Activated naive CD8-positive, alpha-beta T cell treated with anti-CD3 and anti-CD28 coated beads, Interleukin-2, amount 10 ng/mL, durations not matched to agents 7 days and 5 days (primary cell): ENCODE results near the gene STIP1. TPM values are rescaled to one million over a fixed set of nuclear protein-coding genes. Genes with fewer than 3 reads are reported as not detected.

ENCODE experiments used
- ATAC-seq: fragments of 150-1000 bp; cut with Tn5 transposase; one replicate; pipeline ENCODE4 v1.10.0; 2021; ENCODE audit warnings: low read depth, moderate library complexity
- POLR2A ChIA-PET: fragments of 350-600 bp; sonication (Branson Sonifier 250); formaldehyde crosslinking; loops from one replicate; lab custom pipeline; 2021; ENCODE audit warnings: antibody characterized with exemption; lab: Charles Lee
- DNase-seq: peaks from one replicate; pipeline ENCODE4 v3.0.0; 2021
- H3K27ac Mint-ChIP-seq: one replicate; pipeline ENCODE4 v1.8.0; 2022; ENCODE audit warnings: mild to moderate bottlenecking, mixed read lengths
- H3K27me3 Mint-ChIP-seq: one replicate; pipeline ENCODE4 v1.8.0; 2022; ENCODE audit warnings: mild to moderate bottlenecking, moderate library complexity, mixed read lengths
- H3K36me3 Mint-ChIP-seq: one replicate; pipeline ENCODE4 v1.8.0; 2021; ENCODE audit warnings: mild to moderate bottlenecking, mixed read lengths
- H3K4me1 Mint-ChIP-seq: one replicate; pipeline ENCODE4 v1.8.0; 2021; ENCODE audit warnings: mixed read lengths
- H3K4me3 Mint-ChIP-seq: one replicate; pipeline ENCODE4 v1.8.0; 2022; ENCODE audit warnings: mild to moderate bottlenecking, moderate library complexity, mixed read lengths
- H3K9me3 Mint-ChIP-seq: one replicate; pipeline ENCODE4 v1.8.0; 2021; ENCODE audit warnings: mixed read lengths
- total RNA-seq, 2 experiments: library from RNA; stranded (reverse); gene quantifications; one replicate each; pipeline ENCODE4 v1.2.3, GENCODE V29; 2021

STIP1 gene
- total RNA-seq, 2 experiments from 2014 or later, result 218 to 219 TPM

DNA sequence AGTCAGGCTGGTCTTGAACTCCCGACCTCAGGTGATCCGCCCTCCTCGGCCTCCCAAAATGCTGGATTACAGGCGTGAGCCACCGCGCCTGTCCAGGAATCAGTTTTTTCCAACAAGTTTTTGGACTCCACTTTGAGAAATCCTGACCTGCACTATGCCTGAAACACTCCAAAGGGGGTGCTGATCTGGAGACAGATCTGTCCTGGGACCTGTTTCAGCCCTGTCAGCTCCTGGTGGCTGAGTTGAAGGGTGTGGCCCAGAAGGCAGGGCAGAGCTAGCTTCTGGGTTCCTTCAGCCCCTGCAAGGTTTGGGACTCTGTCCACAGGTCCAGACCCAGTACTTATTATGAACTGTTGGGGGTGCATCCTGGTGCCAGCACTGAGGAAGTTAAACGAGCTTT lies 45.6 kb downstream of the STIP1 start:
- peaks cover 6% of the 10 kb centered on the region for H3K36me3 Mint-ChIP-seq
- H3K9me3 Mint-ChIP-seq, result no peaks in the 10 kb centered on the region
- no peaks in the 10 kb centered on the region for H3K27me3 Mint-ChIP-seq
- peak overlapping the region; percentile 48 for H3K27ac Mint-ChIP-seq
- ATAC-seq (no peak), DNase-seq (no peak)
- peak overlapping the region; percentile 93 for H3K4me3 Mint-ChIP-seq
- H3K4me1 Mint-ChIP-seq, result peaks cover 39% of the 10 kb centered on the region
- POLR2A ChIA-PET, result interaction anchor here (1.0 to 26.2 kb wide), 7 partner anchors 8 to 67 kb away, joined by 3 to 419 read pairs (median 10); partner anchors contain the start of genes FERMT3 and PPP1R14B

DNA sequence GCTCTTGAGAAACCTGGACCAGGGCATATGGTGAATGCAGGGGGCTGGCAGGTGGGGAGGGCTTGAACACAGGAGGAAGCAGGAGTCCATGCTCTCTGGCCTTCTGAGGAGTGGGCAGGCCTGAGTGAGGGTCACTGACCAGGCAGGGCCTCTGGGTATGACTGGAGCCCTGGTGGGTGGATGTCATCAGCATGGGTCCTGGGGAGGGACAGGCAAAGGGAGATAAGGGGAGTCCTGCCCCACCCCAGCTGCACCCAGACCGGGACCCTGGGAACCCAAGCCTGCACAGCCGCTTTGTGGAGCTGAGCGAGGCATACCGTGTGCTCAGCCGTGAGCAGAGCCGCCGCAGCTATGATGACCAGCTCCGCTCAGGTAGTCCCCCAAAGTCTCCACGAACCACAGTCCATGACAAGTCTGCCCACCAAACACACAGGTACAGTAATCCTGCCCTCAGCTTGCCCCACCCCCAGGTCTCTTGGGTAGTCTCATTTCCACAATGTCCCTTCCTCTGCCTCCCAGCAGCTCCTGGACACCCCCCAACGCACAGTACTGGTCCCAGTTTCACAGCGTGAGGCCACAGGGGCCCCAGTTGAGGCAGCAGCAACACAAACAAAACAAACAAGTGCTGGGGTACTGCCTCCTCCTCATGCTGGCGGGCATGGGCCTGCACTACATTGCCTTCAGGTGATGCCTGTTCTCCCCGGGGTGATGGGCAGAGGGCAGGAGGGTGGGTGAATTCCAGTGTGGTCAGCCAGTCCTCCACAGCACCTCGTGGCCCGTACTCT lies 46.4 kb downstream of the STIP1 start:
- Mint-ChIP-seq H3K4me1 (peaks cover 39% of the 10 kb centered on the region), H3K4me3 (peak overlapping the region; percentile 93), H3K27ac (peak overlapping the region; percentile 48), H3K27me3 (no peaks in the 10 kb centered on the region), H3K36me3 (peaks cover 11% of the 10 kb centered on the region), H3K9me3 (no peaks in the 10 kb centered on the region)
- POLR2A ChIA-PET, result interaction anchor here (1.0 to 26.2 kb wide), 9 partner anchors 7 to 85 kb away, joined by 3 to 419 read pairs (median 6); partner anchors contain the start of genes FERMT3, PPP1R14B and PRDX5
- DNase-seq (no peak), ATAC-seq (no peak)

DNA sequence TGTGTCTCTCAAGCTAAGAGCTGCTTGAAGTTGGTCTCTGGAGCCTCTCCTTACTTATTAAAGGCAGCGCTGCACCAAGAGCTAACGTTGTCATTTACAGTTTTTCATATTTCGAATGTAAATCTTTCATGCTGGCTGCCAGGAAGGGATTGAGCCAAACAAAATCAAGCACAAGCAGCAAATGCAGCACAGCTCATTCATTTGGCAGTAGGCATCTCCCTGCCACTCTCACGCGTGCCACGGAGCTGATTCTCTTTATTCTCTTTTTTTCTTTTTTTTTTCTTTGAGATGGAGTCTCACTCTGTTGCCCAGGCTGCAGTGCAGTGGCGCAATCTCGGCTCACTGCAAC lies 47.0 kb downstream of the STIP1 start:
- POLR2A ChIA-PET, result interaction anchor here (1.1 to 26.2 kb wide), 7 partner anchors 11 to 85 kb away, joined by 3 to 419 read pairs (median 6); partner anchors contain the start of genes FERMT3, PPP1R14B and PRDX5
- H3K27ac Mint-ChIP-seq, result peak overlapping the region; percentile 45
- H3K27me3 Mint-ChIP-seq, result no peaks in the 10 kb centered on the region
- H3K9me3 Mint-ChIP-seq, result no peaks in the 10 kb centered on the region
- peak overlapping the region; percentile 39 for H3K4me3 Mint-ChIP-seq
- DNase-seq (no peak), ATAC-seq (no peak)
- peaks cover 33% of the 10 kb centered on the region for H3K4me1 Mint-ChIP-seq
- peaks cover 11% of the 10 kb centered on the region for H3K36me3 Mint-ChIP-seq

DNA sequence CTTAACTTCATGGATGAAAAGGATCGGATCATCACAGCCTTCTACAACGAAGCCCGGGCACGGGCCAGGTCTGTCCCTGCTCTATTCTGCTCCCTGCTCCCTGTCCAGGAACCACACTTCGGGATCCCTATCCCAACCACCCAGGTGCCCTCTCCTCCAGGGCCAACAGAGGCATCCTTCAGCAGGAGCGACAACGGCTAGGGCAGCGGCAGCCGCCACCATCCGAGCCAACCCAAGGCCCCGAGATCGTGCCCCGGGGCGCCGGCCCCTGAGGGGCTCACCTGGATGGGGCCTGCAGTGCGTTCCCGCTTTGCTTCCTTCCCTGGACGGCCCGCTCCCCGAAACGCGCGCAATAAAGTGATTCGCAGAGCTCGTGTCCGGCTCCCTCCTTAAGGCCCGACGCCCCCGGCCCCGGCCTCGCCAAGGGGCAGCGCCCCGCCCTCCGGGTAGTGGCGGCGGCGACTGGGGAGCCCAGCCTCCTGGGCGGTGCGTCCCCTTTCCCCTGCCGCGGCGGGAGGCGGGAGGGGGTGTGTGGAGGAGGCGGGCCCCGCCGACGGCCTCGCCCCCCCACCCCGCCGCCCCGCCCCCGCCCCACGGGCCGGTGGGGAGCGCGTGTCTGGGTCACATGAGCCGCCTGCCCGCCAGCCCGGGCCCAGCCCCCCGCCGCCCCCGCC lies 48.1 kb downstream of the STIP1 start, which contains the start of gene VEGFB:
Gene VEGFB, plus strand, starts transcription at position 672 of the 674 bp plus-strand sequence. CDS start 250 bp downstream, outside the sequence.
- DNase-seq (peak; percentile 85), ATAC-seq (peak; percentile 42)
- POLR2A ChIA-PET, result interaction anchor here (2.2 to 26.2 kb wide), 4 partner anchors 7 to 24 kb away, joined by 11 to 419 read pairs (median 19); partner anchors contain the start of genes FERMT3, NUDT22, PPP1R14B and TRPT1
- Mint-ChIP-seq H3K9me3 (no peaks in the 10 kb centered on the region), H3K27me3 (no peaks in the 10 kb centered on the region), H3K4me1 (peaks cover 31% of the 10 kb centered on the region), H3K36me3 (peaks cover 16% of the 10 kb centered on the region), H3K27ac (peak within 1 kb of the TSS; percentile 83), H3K4me3 (peak within 1 kb of the TSS; percentile 93)

DNA sequence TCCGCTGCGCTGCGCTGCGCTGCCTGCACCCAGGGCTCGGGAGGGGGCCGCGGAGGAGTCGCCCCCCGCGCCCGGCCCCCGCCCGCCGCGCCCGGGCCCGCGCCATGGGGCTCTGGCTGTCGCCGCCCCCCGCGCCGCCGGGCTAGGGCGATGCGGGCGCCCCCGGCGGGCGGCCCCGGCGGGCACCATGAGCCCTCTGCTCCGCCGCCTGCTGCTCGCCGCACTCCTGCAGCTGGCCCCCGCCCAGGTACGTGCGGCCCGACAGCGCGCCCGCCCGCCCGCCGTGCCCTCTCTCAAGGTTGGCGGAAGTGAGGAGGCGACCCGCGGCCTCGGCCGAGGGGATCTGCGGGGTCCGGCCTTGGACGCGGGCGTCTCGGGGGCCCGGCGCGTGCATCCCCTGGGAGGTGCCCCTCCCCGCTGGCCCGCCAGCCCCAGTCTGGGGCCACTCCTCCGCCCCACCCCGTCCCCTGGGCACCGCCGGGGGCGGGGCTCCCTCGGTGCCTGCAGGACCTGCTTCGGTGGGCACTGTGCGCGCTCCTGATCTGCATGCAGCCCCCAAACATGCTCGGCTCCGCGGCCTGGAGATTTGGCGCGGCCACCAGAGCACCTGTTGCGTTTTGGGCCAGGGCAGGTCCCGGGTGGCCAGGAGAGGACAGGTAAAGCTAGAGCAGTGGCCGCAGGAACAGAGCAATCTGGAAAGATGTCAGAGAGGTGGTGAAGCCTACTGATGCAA lies 48.8 kb downstream of the STIP1 start:
- POLR2A ChIA-PET, result interaction anchor here (1.9 to 26.2 kb wide), 4 partner anchors 8 to 25 kb away, joined by 5 to 419 read pairs (median 11); partner anchors contain the start of genes FERMT3, NUDT22 and TRPT1
- H3K4me1 Mint-ChIP-seq, result peaks cover 29% of the 10 kb centered on the region

DNA sequence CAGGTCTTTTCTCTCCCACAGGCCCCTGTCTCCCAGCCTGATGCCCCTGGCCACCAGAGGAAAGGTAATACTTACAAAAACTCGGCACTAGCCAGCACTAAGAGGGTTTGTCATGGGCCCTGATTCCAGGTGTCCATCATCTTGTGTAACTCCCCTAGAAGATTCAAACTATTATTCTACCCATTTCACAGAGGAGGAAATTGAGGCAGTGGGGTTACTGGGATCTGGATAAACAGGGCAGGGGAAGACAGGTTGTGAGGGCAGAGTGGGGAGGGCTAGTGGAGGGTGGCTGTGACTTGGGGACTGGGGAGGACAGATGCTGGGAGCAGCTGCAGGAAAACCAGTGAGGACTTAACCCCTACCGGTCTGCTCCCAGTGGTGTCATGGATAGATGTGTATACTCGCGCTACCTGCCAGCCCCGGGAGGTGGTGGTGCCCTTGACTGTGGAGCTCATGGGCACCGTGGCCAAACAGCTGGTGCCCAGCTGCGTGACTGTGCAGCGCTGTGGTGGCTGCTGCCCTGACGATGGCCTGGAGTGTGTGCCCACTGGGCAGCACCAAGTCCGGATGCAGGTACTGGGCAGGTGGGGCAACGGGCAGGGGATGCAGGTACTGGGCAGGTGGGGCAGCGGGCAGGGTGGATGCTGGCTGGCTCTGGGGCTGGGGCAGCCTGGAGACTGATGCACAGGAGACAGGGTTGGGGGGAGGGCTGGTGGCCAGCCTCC lies 49.6 kb downstream of the STIP1 start:
- no peak for ATAC-seq
- H3K27ac Mint-ChIP-seq, result peak overlapping the region; percentile 83
- no peak for DNase-seq
- H3K4me3 Mint-ChIP-seq, result peak overlapping the region; percentile 93
- POLR2A ChIA-PET, result interaction anchor here (0.7 to 26.2 kb wide), 5 partner anchors 9 to 58 kb away, joined by 5 to 419 read pairs (median 11); partner anchors contain the start of genes FERMT3, NUDT22 and TRPT1
- H3K36me3 Mint-ChIP-seq, result peaks cover 18% of the 10 kb centered on the region
- H3K27me3 Mint-ChIP-seq, result no peaks in the 10 kb centered on the region
- H3K9me3 Mint-ChIP-seq, result no peaks in the 10 kb centered on the region
- H3K4me1 Mint-ChIP-seq, result peaks cover 34% of the 10 kb centered on the region

More for the DNA sequence above, 48.8 kb downstream of the STIP1 start:
- Mint-ChIP-seq H3K27me3 (no peaks in the 10 kb centered on the region), H3K9me3 (no peaks in the 10 kb centered on the region), H3K4me3 (peak overlapping the region; percentile 93), H3K36me3 (peaks cover 17% of the 10 kb centered on the region), H3K27ac (peak overlapping the region; percentile 83)
- peak; percentile 75 for DNase-seq
- peak; percentile 43 for ATAC-seq

DNA sequence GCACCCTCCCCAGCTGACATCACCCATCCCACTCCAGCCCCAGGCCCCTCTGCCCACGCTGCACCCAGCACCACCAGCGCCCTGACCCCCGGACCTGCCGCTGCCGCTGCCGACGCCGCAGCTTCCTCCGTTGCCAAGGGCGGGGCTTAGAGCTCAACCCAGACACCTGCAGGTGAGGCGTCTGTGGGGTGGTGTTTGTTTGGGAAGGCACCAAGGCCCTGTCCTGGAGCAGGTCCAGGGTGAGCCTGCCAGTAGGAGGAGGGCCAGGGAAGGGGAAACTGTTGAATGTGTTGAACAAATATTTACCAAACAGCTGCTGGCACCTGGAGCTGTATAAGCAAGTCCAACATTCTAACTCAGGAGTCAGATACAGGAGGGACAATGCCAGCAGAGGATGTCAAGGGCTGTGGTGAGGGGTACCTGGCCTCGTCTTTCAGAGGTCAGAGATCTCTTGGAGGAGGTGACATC lies 51.5 kb downstream of the STIP1 start:
- Mint-ChIP-seq H3K27ac (peak overlapping the region; percentile 32), H3K36me3 (peaks cover 17% of the 10 kb centered on the region), H3K4me1 (peaks cover 28% of the 10 kb centered on the region), H3K4me3 (no peak overlapping the region), H3K9me3 (no peaks in the 10 kb centered on the region), H3K27me3 (no peaks in the 10 kb centered on the region)
- no peak for ATAC-seq
- DNase-seq, result no peak
- POLR2A ChIA-PET, result interaction anchor here (3.5 to 26.2 kb wide), 2 partner anchors 11 to 28 kb away, joined by 11 to 419 read pairs; partner anchors contain the start of genes FERMT3, NUDT22 and TRPT1

DNA sequence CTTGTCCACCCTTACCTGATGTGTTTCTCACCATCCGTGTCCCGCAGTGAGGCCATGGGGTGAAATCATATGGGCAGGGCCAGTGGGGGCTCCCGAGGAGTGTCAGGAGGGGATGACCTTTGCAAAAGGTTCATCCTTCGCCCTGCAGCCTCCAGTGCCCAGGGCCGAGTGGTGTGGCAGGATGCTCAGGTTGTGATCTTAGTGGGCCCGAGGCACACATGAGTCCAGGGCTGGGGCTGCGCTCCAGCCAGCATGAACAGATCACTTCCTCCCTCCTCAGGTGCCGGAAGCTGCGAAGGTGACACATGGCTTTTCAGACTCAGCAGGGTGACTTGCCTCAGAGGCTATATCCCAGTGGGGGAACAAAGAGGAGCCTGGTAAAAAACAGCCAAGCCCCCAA lies 52.1 kb downstream of the STIP1 start:
- H3K27ac Mint-ChIP-seq, result peak overlapping the region; percentile 61
- peaks cover 27% of the 10 kb centered on the region for H3K4me1 Mint-ChIP-seq
- no peak for ATAC-seq
- POLR2A ChIA-PET, result interaction anchor here (0.6 to 26.2 kb wide), 4 partner anchors 8 to 1526 kb away, joined by 3 to 419 read pairs (median 3); partner anchors contain the start of genes DNAJC4 and FERMT3
- no peak overlapping the region for H3K4me3 Mint-ChIP-seq
- H3K27me3 Mint-ChIP-seq, result no peaks in the 10 kb centered on the region
- peaks cover 18% of the 10 kb centered on the region for H3K36me3 Mint-ChIP-seq
- H3K9me3 Mint-ChIP-seq, result no peaks in the 10 kb centered on the region
- DNase-seq, result no peak

DNA sequence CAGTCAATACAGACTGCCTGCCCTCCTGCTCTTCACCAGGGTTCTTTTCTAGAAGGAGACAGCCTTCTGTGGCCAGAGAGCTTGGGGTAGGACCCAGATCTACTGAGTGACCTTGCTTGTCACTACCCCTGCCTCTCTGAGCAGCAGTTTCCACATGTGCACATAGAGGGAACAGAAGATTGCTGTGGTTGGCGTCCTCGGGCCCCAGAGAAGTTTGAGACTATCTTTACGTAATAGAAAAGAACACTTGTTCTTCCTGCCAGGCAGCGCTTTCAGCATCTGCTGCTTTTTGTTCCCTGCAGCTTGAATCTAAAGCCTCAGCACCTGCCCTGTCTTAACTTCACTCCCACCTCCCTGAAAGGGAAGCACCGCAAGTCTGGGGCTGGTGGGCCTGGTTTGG lies 53.0 kb downstream of the STIP1 start:
- Mint-ChIP-seq H3K36me3 (peaks cover 21% of the 10 kb centered on the region), H3K27me3 (no peaks in the 10 kb centered on the region), H3K4me3 (peak overlapping the region; percentile 19), H3K4me1 (peaks cover 27% of the 10 kb centered on the region), H3K27ac (peak overlapping the region; percentile 98), H3K9me3 (no peaks in the 10 kb centered on the region)
- ATAC-seq, result no peak
- DNase-seq, result no peak
- POLR2A ChIA-PET, result interaction anchor here (0.7 to 26.2 kb wide), 5 partner anchors 8 to 30 kb away, joined by 3 to 419 read pairs (median 4); partner anchors contain the start of genes DNAJC4 and FERMT3

DNA sequence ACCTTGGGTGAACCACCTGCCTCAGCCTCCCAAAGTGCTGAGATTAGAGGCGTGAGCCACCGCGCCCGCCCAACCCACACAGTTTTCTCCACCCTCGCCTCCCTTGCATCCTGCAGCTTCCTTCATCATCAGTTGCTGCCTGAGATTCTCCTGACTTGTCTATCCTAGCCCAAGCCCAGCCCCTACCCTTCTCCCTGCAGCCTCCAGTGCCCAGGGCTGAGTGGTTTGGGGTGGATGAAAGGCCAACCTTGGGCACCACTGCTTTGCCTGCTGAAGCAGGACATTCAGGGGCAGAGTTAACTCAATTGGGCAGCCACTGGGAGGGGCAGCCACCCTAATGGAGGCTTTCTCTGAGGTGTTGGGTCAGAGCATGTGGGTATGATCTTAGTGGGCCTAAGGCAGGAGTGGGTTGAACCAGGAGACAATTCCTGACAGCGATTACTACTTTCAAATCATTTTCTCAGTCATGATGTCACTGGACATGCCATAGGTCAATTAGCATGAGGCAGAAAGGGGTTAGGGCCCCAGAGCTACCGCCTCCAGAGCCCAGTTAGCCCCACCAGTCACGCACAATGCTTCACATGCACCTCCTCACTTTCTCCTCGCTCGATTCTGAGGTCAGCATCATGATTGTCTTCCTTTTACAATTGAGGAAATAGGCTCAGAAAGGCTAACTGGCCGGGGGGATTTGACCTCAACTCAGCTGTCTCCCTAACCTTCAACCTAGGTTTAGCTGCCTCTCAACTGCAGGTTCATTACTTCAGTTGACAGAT lies 53.9 kb downstream of the STIP1 start:
- POLR2A ChIA-PET, result interaction anchor here (0.8 to 26.2 kb wide), 6 partner anchors 8 to 54 kb away, joined by 3 to 419 read pairs (median 6); partner anchors contain the start of genes FERMT3, GPR137, NUDT22 and STIP1

More for the DNA sequence above, 53.9 kb downstream of the STIP1 start:
- no peak for DNase-seq
- Mint-ChIP-seq H3K27me3 (no peaks in the 10 kb centered on the region), H3K4me3 (peak overlapping the region; percentile 96), H3K4me1 (peaks cover 27% of the 10 kb centered on the region), H3K36me3 (peaks cover 21% of the 10 kb centered on the region), H3K27ac (peak overlapping the region; percentile 98), H3K9me3 (no peaks in the 10 kb centered on the region)
- no peak for ATAC-seq
